HG03159 (cell line): Measurements from ENCODE around the gene CHCHD6.

Experiments used
- ATAC-seq: cut with Tn5 transposase; IDR thresholded peaks from one replicate; pipeline ENCODE4 v1.9.1; 2021; ENCODE audit warnings: mild to moderate bottlenecking, moderate library complexity; ENCODE audit not compliant: unreplicated experiment

The CHCHD6 gene

DNA sequence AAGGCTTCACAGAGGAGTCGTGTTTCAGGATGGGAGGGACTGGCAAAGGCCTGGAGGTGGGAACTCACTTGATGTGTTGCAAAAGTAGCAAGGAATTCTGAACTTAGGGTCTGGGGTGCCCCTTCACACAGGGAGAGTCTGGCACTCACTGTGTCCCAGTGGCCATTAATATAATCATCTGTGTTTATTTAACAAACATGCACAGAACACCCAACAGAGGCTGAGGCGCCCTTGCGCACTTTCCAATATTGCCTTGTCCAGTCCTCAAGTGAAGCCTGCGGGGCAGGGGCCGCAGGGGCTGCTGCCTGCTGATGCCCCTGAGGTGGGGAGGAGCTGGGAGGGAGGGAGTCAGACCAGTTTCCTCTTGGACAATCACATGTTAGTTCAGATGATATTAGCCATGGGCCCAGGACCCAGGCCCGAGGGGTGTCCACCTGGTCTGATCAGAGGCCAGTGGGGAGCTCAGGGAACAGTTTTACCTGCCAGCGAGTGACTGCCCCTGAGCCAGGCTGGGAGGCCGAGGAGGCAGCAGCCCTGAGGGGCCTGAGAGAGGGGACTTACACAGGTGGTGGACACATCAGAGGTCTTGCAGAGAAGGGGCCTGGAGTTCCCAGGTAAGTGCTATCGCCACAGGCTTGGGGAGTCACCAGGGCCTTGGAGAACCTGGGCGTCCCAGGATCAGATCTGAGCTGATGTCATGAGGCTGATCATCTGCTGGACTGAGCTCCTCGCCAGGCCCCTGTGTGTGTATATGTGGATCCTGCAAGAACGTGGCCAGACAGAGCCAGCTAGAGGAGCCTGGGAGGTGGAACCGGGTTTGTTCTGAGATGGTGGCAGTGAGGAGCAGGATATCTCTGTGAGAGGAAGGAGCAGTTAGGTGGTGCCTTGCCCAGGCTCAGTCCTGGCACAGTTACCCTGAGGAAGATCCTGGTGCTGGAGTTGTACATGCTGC lies 35.3 kb upstream of the CHCHD6 start:
- no peak for ATAC-seq

- ATAC-seq = no peak
Measured at GRCh38 chr3:126671521-126671920, 32.5 kb upstream of the CHCHD6 start.

- no peak for ATAC-seq
Measured at GRCh38 chr3:126672340-126672739, 31.7 kb upstream of the CHCHD6 start.

DNA sequence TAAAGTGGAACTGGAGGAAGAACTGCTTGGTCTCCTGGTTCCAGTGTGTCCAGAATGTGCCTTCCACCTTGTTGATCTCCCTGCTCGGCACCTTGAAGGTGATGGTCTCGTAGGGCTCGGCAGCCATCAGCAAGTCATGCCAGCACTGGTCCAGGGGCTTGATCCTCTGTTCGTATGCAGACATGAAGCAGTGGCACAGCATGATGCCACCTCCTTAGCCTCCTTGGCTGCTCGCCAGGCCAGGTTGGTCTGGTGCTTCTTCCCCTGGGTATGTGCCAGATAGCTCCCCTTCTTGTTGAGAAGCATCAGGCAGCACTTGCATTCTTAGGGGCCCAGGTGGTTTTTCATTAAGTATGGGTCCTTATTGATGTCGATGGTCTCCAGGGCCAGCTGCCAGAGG lies 31.3 kb upstream of the CHCHD6 start:
- no peak for ATAC-seq

GRCh38 chr3:126676919-126677705 lies 26.9 kb upstream of the CHCHD6 start:
- no peak for ATAC-seq

- no peak for ATAC-seq
Measured at GRCh38 chr3:126677862-126678503, 26.1 kb upstream of the CHCHD6 start.

GRCh38 chr3:126678693-126679317 lies 25.2 kb upstream of the CHCHD6 start:
- ATAC-seq = no peak

- peak; percentile 50 for ATAC-seq
Measured at GRCh38 chr3:126679318-126679751, 24.7 kb upstream of the CHCHD6 start.

- ATAC-seq = no peak
Measured at GRCh38 chr3:126679831-126680666, 24.0 kb upstream of the CHCHD6 start.

- ATAC-seq = no peak
Measured at GRCh38 chr3:126680667-126681055, 23.4 kb upstream of the CHCHD6 start.

DNA sequence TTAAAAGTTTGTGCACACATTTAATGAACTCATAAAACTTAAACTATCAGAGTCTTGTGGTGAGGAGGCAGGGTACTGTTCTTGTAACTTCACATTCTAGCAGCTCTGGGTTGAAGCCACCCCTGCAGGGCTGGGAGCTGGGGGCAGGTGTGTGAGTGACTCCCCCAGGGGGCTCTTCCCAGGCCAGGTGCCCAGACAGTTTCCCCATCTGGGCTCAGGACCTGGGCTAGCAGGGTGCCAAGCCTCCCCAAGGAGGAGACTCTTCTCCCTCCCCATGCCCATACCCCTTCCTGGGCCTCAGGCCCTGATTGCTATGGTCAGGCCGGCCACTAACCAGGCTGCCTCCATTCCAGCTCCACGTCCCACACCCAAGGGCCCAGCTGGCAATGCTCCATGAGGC lies 22.0 kb upstream of the CHCHD6 start:
- ATAC-seq = no peak

- ATAC-seq = no peak
Measured at GRCh38 chr3:126683069-126683468, 21.0 kb upstream of the CHCHD6 start.

DNA sequence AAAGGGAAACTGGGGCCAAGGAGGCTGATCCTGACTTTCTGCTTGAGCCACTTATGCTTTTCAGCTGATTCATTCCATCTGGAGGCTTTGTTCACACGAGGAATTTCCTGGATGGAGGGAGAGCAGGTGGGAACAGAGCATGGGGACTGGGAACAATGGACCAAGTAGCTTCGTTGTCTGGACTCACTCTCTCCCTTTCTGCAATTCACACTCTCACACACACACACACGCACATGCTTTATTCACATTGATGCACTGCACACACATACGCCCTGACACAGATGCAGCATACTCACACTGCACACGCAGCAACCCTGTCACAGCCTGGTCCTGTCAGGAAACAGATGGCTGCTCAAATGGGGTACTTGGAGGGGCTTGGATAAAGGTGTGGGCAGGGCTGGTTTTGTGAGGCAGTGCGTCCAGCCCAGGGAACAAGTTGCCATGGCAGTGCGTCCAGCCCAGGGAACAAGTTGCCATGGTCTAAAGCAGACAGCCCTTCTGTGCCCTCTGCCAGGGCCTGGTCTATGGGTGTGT lies 19.8 kb upstream of the CHCHD6 start:
- no peak for ATAC-seq

GRCh38 chr3:126685021-126685420 lies 19.0 kb upstream of the CHCHD6 start:
- no peak for ATAC-seq

GRCh38 chr3:126685493-126685892 lies 18.5 kb upstream of the CHCHD6 start:
- ATAC-seq = no peak

DNA sequence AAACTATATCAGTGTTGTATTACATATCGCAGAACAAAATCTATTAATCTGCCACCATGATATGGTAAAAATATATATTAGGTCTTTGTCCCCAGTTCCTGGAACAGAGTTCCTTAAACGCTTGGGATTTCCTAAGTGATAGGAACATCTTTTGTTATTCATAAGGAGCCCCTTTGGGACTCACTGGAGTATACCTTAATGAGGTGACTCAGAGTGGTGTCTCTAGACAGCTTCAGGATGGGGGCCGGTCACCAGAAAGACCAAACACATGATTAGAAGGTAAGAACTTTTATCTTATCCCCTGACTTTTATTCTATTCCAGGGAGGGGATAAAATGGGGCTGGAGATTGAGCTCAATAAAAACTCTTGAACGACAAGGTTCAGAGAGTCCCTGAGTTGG lies 12.3 kb upstream of the CHCHD6 start:
- ATAC-seq = no peak

- no peak for ATAC-seq
Measured at GRCh38 chr3:126692858-126693257, 11.2 kb upstream of the CHCHD6 start.

DNA sequence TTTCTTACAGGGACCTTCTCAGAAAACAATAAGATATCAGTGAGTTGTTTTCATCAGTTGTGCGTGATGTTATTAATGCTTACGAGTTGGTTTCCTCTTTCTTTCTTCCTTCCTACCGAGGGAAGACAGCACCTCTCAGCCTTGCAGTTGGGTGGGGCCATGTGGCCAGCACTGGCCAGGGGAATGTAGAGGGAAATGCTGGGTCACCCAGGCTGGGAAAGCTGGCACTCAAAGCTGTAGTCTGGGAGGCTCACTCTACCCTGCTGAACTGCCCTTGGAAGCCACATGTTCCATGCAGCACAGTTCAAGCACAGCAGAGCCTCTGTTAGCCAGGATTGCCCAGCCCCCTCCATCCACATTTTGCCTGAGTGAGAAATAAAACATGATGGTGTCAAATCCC lies 10.1 kb upstream of the CHCHD6 start:
- no peak for ATAC-seq

DNA sequence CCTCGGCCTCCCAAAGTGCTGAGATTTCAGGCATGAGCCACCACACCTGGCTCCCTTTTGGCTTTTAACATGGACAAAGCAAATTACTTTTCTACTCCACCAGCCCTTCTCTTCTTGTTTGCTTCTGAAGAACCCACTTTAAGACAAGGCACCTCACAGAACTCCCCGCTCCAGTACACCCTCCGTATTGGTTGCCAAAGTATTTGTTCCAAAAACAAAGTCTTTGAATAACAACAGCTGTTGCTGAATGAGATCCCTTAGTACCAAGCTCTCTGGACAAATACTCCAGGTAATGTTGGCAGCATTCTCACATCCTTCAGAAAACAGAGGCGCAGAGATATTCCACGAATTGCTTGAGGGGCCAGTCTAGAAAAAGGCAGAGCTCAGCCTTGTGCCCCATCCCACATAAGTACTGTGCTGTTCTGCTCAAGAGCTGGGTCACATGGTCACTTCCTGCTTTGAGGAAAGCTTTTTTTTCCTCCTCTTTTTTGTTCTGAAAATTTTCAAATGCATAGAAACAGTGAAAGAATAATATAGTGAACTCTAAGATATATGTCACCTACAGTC lies 7.3 kb upstream of the CHCHD6 start:
- no peak for ATAC-seq
